ENCODE measurements around the gene XRCC2. TPM values are rescaled to one million over a fixed set of nuclear protein-coding genes. Genes with fewer than 3 reads are reported as not detected.
"Not testable (repeated sequence)": the region's sequence is repeated elsewhere in the genome, so short reads cannot be mapped to it uniquely, and the experiment has no call there.

The XRCC2 gene
- total RNA-seq: 10 to 100 TPM; 15.7 to 26.7 TPM

DNA sequence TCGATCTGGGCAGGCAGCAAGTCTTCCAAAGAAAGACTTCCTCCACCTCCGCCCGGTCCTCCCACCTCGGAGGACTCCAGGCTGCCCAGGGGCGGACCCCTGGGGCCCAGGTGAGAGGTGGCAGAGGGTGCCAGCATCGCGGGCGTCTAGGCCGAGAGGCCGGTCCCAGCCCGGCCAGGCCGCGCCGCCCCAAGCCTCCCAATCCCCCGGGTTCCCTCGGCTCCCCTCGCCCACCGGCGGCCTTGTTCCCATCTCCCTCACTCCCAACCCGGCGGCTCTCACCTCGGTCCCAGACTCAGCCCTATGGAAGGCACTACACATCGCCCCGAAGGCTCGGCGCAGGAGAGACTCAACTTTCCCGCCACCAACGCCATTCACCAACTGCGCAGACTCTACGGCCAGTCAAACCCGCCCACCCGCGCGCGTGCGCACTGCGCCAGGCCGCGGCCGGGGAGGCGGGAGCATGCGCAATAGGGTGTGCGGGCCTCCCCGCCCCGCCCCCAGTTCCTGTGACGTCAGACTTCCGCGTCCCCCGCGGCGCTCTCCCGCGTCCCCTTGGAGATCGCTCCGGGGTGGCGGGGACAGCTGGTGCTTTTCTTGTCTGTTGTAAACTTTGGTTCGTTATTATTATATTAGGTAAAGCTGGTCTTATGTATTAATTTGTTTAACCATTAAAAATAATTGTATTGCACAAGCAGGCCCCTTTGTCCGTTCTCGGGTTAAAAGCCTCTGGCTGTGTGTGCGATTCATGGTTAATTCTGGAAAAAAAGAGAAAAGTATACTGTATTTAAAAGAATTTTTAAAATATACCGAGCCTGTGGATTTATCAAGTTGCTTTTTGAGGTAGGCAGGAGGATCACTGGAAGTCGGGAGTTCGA is at the start of gene XRCC2:
Gene XRCC2 (minus strand): TSS at position 383 of the 878 bp plus-strand sequence. CDS start 62 bp downstream, at position 321.
- Mint-ChIP-seq H3K9me3 (no peaks in the 10 kb centered on the region), H3K36me3 (ENCODE audit: low read depth) (peaks cover 16% of the 10 kb centered on the region), H3K4me3 (peak within 1 kb of the TSS; percentile 86), H3K4me1 (peaks cover 6% of the 10 kb centered on the region), H3K27ac (peak within 1 kb of the TSS; percentile 79), H3K27me3 (no peaks in the 10 kb centered on the region)
- peak; percentile 97 for ATAC-seq (replicated peaks)

DNA sequence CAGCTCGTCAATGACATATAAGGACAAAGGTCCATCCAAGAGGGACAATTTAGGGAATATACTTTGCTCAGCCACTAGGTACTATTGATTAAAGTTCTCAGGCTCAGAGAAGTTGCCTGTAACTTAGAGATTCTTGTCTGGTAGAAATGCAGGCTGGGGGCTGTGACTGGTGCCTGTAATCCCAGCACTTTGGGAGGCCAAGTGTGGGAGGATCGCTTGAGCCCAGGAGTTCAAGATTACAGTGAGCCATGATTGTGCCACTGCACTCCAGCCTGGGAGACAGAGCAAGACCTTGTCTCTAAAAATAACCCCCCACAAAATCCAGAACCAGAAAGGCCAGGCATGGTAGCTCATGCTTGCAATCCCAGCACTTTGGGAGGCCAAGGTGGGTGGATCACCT is 47.4 kb upstream of the XRCC2 start:
- Mint-ChIP-seq H3K9me3 (no peaks in the 10 kb centered on the region), H3K27me3 (peaks cover 3% of the 10 kb centered on the region), H3K4me1 (no peaks in the 10 kb centered on the region), H3K27ac (no peak overlapping the region), H3K4me3 (no peak overlapping the region), H3K36me3 (ENCODE audit: low read depth) (no peaks in the 10 kb centered on the region)
- no peak for ATAC-seq (replicated peaks)

- not testable (repeated sequence) for H3K27ac Mint-ChIP-seq; H3K4me3 Mint-ChIP-seq; H3K9me3 Mint-ChIP-seq; H3K36me3 Mint-ChIP-seq (ENCODE audit: low read depth); H3K27me3 Mint-ChIP-seq; H3K4me1 Mint-ChIP-seq; ATAC-seq (replicated peaks)
These were observed 36.6 kb upstream of the XRCC2 start for GRCh38 chr7:152712412-152713042.

DNA sequence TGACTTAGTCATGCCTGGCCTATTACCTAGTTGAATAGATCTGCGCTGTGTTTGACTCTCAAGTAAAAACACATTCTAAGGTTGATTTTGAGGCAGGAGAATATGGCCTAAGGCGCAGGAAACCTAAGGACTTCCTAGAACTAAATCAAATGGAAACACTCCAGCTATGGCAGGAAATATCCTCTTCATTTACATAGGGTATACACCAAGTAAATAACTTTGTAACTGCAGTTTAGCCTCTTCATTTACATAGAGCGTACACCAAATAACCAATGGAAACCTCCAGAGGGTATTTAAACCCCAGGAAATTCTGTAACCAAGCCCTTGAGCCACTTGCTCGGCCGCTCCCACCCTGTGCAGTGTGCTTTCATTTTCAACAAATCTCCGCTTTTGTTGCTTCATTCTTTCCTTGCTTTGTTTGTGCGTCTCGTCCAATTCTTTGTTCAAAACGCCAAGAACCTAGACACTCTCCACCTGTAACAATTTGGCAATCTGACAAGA is 35.6 kb upstream of the XRCC2 start:
- Mint-ChIP-seq H3K9me3 (no peaks in the 10 kb centered on the region), H3K4me3 (no peak overlapping the region), H3K27ac (no peak overlapping the region), H3K36me3 (ENCODE audit: low read depth) (no peaks in the 10 kb centered on the region), H3K4me1 (no peaks in the 10 kb centered on the region), H3K27me3 (no peaks in the 10 kb centered on the region)
- no peak for ATAC-seq (replicated peaks)

DNA sequence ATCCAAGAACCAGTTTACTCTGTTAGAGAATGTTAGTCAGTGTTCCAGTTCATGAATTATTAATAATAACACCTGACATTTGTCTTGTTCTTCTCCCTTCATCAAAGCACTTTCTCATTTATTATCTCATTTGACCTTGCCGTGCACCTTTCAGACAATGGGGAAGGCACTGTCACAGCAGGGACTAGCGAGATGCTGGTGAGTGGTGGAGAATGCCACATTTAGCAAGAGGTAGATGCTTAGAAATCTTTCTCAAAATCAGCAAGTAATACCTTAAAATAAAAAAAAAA is 34.2 kb upstream of the XRCC2 start:
- no peaks in the 10 kb centered on the region for H3K27me3 Mint-ChIP-seq
- no peak overlapping the region for H3K27ac Mint-ChIP-seq
- no peaks in the 10 kb centered on the region for H3K36me3 Mint-ChIP-seq (ENCODE audit: low read depth)
- no peak for ATAC-seq (replicated peaks)
- H3K4me1 Mint-ChIP-seq: no peaks in the 10 kb centered on the region
- H3K9me3 Mint-ChIP-seq: no peaks in the 10 kb centered on the region
- no peak overlapping the region for H3K4me3 Mint-ChIP-seq

DNA sequence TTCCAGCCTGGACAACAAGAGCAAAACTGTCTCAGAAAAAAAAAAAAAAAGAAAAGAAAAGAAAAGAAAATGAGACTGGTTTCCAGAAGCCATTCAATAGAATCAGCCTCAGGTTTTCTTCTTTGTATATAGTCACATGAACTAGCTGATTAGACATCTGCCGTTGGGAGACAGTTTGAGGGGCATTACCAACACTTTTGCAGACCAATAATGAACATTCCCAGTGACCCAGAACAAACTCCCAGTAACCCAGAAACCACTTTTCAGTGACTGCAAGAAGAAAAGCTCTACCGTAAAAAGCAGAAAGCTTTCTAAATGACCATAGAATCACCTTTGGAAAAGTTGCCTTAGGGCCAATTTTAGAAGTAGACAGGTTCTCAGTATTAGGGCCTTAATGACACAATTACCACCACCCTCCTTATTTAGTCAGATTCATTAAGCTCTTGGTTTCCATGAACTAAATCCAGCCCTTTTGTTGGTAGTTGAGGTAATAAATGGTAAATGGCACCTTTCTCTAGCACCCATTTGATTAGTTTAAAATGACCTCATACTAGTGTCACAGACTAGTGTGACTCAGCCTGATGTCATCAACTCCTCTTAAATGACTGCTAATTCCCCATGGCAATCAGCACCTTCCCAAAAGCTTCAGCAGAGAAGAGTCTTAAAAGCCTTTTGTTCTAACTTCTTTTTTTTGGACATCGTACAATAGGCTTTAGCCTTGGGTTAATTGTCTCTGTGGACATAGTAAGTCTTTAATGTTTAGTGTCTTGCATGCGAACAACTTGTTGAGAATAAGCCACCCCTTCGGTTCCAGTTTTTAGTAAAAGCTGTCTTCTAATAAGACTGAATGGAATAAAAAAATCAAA is 33.6 kb upstream of the XRCC2 start:
- no peaks in the 10 kb centered on the region for H3K4me1 Mint-ChIP-seq
- no peaks in the 10 kb centered on the region for H3K9me3 Mint-ChIP-seq
- no peaks in the 10 kb centered on the region for H3K36me3 Mint-ChIP-seq (ENCODE audit: low read depth)
- no peaks in the 10 kb centered on the region for H3K27me3 Mint-ChIP-seq
- peak; percentile 42 for ATAC-seq (replicated peaks)
- no peak overlapping the region for H3K4me3 Mint-ChIP-seq
- no peak overlapping the region for H3K27ac Mint-ChIP-seq

DNA sequence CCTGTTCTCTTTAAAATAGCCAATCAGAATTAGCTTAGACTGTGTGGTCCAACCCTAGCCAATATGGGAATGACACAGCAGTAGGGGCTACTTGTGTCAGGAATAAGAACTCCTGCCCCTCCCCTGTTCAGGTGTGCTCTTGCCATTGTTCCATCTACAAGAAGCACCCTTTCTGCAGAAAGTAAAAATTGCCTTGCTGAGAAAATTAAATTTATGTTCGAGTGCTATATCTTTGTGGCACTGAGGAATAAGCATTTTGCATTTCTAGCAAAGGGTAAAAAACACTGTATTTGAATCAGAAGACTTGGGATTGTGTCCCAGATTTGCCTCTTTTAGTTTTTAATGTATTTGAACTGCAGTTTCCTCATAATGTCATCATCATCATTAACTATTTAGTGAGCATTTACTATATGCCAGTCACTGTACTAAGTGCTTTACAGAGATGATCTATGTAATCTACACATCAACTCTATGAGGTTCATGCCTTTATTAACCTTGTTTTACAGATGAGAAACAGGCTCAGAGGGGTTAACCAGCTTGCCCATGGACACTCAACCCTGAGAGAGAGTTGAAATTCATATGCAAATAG is 28.9 kb upstream of the XRCC2 start:
- H3K27me3 Mint-ChIP-seq: no peaks in the 10 kb centered on the region
- H3K27ac Mint-ChIP-seq: no peak overlapping the region
- no peak overlapping the region for H3K4me3 Mint-ChIP-seq
- H3K36me3 Mint-ChIP-seq (ENCODE audit: low read depth): no peaks in the 10 kb centered on the region
- no peak for ATAC-seq (replicated peaks)
- no peaks in the 10 kb centered on the region for H3K9me3 Mint-ChIP-seq
- no peaks in the 10 kb centered on the region for H3K4me1 Mint-ChIP-seq

DNA sequence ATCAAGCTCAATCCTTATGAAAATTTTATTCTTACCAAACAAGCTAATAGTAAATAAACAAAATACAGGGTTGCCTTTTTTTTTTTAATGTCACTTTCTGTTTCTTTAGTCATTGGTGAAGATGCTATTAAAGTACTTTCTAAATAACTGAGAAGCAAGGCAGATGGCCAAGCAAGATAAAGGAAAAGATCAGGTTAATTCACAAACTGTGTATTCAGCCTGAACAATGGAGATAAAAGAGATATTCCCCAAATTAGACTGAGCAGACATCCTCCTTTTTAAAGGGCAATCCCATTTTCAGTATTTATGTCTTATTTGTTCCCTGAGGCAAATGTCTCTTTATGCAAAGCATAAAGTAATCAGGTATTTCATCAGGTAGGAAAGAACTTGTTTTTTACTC is 23.1 kb upstream of the XRCC2 start:
- no peaks in the 10 kb centered on the region for H3K27me3 Mint-ChIP-seq
- no peaks in the 10 kb centered on the region for H3K9me3 Mint-ChIP-seq
- no peak for ATAC-seq (replicated peaks)
- no peak overlapping the region for H3K27ac Mint-ChIP-seq
- H3K4me1 Mint-ChIP-seq: no peaks in the 10 kb centered on the region
- H3K36me3 Mint-ChIP-seq (ENCODE audit: low read depth): no peaks in the 10 kb centered on the region
- no peak overlapping the region for H3K4me3 Mint-ChIP-seq

DNA sequence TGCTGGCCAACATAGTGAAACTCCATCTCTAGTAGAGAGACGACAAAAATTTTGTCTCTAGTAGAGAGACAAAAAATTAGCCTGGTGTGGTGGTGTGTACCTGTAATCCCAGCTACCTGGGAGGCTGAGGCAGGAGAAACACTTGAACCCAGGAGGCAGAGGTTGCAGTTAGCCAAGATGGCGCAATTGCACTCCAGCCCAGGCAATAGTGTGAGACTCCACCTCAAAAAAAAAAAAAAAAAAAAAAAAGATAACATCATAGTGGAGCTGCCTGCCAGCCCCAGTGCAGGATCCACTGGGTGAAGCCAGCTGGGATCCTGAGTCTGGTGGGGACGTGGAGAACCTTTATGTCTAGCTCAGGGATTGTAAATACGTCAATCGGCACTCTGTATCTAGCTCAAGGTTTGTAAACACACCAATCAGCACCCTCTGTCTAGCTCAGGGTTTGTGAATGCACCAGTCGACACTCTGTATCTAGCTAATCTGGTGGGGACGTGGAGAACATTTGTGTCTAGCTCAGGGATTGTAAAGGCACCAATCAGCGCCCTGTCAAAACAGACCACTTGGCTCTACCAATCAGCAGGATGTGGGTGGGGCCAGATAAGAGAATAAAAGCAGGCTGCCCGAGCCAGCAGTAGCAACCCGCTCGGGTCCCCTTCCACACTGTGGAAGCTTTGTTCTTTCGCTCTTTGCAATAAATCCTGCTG is 21.5 kb upstream of the XRCC2 start:
- not testable (repeated sequence) for H3K4me3 Mint-ChIP-seq; H3K27me3 Mint-ChIP-seq; H3K36me3 Mint-ChIP-seq (ENCODE audit: low read depth); H3K9me3 Mint-ChIP-seq; ATAC-seq (replicated peaks); H3K27ac Mint-ChIP-seq; H3K4me1 Mint-ChIP-seq

- H3K4me1 Mint-ChIP-seq: not testable (repeated sequence)
These were observed 16.3 kb upstream of the XRCC2 start for GRCh38 chr7:152692196-152692595.

DNA sequence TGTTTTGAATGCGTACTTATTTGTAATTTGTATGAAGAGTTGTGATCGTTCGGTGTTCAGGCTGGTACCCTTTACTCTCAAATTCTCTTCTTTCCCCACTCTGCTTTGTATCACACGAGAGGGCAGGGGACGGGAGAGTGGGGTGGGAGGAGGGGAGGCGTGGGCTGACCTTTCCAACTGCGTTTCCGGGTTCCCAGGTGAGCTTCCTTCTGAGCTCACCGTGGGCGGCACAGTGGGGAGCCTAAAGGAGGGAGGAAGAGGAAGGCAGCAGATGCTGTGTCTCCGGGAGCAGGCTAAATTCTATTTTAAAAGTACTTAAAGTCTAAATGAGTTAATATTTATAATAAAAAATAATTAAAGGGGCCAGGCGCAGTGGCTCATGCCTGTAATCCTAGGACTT is 7.4 kb upstream of the XRCC2 start:
- H3K4me3 Mint-ChIP-seq: no peak overlapping the region
- H3K4me1 Mint-ChIP-seq: no peaks in the 10 kb centered on the region
- no peaks in the 10 kb centered on the region for H3K36me3 Mint-ChIP-seq (ENCODE audit: low read depth)
- no peaks in the 10 kb centered on the region for H3K27me3 Mint-ChIP-seq
- H3K27ac Mint-ChIP-seq: no peak overlapping the region
- no peak for ATAC-seq (replicated peaks)
- no peaks in the 10 kb centered on the region for H3K9me3 Mint-ChIP-seq

More at GRCh38 chr7:152692196-152692595, 16.3 kb upstream of the XRCC2 start:
- not testable (repeated sequence) for H3K27me3 Mint-ChIP-seq; H3K4me3 Mint-ChIP-seq; H3K27ac Mint-ChIP-seq; H3K36me3 Mint-ChIP-seq (ENCODE audit: low read depth); H3K9me3 Mint-ChIP-seq; ATAC-seq (replicated peaks)

GRCh38 chr7:152677808-152678670 is 2.1 kb upstream of the XRCC2 start:
- Mint-ChIP-seq H3K9me3 (no peaks in the 10 kb centered on the region), H3K27ac (no peak overlapping the region)

More at GRCh38 chr7:152677808-152678670, 2.1 kb upstream of the XRCC2 start:
- Mint-ChIP-seq H3K36me3 (ENCODE audit: low read depth) (peaks cover 5% of the 10 kb centered on the region), H3K27me3 (no peaks in the 10 kb centered on the region), H3K4me3 (peak overlapping the region; percentile 44), H3K4me1 (peaks cover 6% of the 10 kb centered on the region)
- ATAC-seq (replicated peaks): no peak

All from activated T-helper 17 cell treated with anti-CD3 and anti-CD28 coated beads, Interleukin-2, amount 50 U/mL, for 72 hours (primary cell).